H1 (cell line): Measurements from ENCODE around the gene ENDOG. TPM values are rescaled to one million over a fixed set of nuclear protein-coding genes. Genes with fewer than 3 reads are reported as not detected.

Experiments
- CBX8 ChIP-seq: fragments of 300-800, 300-1000 bp; sonication (generic); IDR thresholded peaks from 2 replicates; pipeline ENCODE4 v1.7.1; 2016; ENCODE audit warnings: low read depth, low read length, borderline replicate concordance
- CEBPB ChIP-seq: IDR thresholded peaks from 2 replicates; pipeline ENCODE4 v1.6.1; 2012; ENCODE audit warnings: low read depth, low read length
- CHD7 ChIP-seq: fragments of 300-600 bp; sonication (generic); IDR thresholded peaks from 2 replicates; pipeline ENCODE4 v1.7.1; 2012; ENCODE audit warnings: low read length, moderate library complexity, mild to moderate bottlenecking, inconsistent platforms; ENCODE audit not compliant: insufficient replicate concordance
- polyA plus RNA-seq, 7 experiments: library from polyadenylated mRNA; depleted of rRNA in 3 of 7; stranded (reverse) in 5 of 7; unstranded in 2 of 7; fragments of >200 nt in 5 of 7; fragments of 200-250 nt in 2 of 7; gene quantifications; 1 replicate in 5 of 7; 2 replicates in 1 of 7; 4 replicates in 1 of 7; pipeline versions ENCODE4 v1.2.1 to v1.2.3, GENCODE V29; 2011 to 2013; ENCODE audit warnings: missing spikeins in 2 of 7, mixed read lengths in 2 of 7
- total RNA-seq: library from RNA; stranded (reverse); fragmentation: NEBNext Ultra II Directional; extraction: Animal tissue kit (Norgen Biotek cat#: 25700); gene quantifications from 2 replicates; pipeline ENCODE4 v1.2.1, GENCODE V29; 2021

The ENDOG gene
- total and polyA plus RNA-seq, 2 of the 8 experiments (the other 6 are each of a cell fraction or from before 2014, with no cell fraction given) = 17.5 to 23.4 TPM

GRCh38 chr9:128782669-128783068, 35.6 kb upstream of the ENDOG start (continued):
- TF ChIP-seq CHD7 (no peak), CBX8 (no peak), CEBPB (no peak)
